Right atrium auricular region (tissue), 2 donors: ENCODE results near the gene CEBPE. TPM values are rescaled to one million over a fixed set of nuclear protein-coding genes. Genes with fewer than 3 reads are reported as not detected.

Experiments
- DNase-seq: peaks from one replicate; pipeline ENCODE4 v3.0.0-alpha.2; 2019; ENCODE audit warnings: low spot score
- H3K27ac ChIP-seq, 2 donors: fragments of 200-600 bp; sonication (generic); 1 replicate in 1 of 2; 2 replicates in 1 of 2; pipeline ENCODE4 v1.5.1; 2016 to 2019
- H3K27me3 ChIP-seq, 2 donors: fragments of 200-600 bp; sonication (generic); one replicate each; pipeline versions ENCODE4 v1.5.1 to v1.6.0; 2017 to 2019
- H3K36me3 ChIP-seq: fragments of 200-600 bp; sonication (generic); one replicate; pipeline ENCODE4 v1.5.1; 2016
- H3K4me1 ChIP-seq, 2 donors: fragments of 200-600 bp; sonication (generic); one replicate each; pipeline versions ENCODE4 v1.5.1 to v1.6.0; 2017 to 2019
- H3K4me3 ChIP-seq, 2 donors: fragments of 200-600 bp; sonication (generic); 1 replicate in 1 of 2; 2 replicates in 1 of 2; pipeline ENCODE4 v1.5.1; 2017 to 2019; ENCODE audit warnings: mild to moderate bottlenecking in 1 of 2, moderate library complexity in 1 of 2
- H3K9me3 ChIP-seq, 2 donors: fragments of 200-600 bp; sonication (generic); one replicate each; pipeline ENCODE4 v1.5.1; 2019
- CTCF ChIP-seq, 2 donors: fragments of 200-600 bp; sonication (generic); IDR thresholded peaks; one replicate each; pipeline ENCODE4 v1.5.1; 2019; ENCODE audit warnings: antibody characterized with exemption in 2 of 2
- total RNA-seq, 2 donors: library from RNA; depleted of rRNA; stranded (reverse); fragments of >200 nt; gene quantifications; one replicate each; pipeline ENCODE4 v1.1.0, GENCODE V29; 2016

Gene CEBPE
- total RNA-seq, 2 donors from 2014 or later: not detected

- TF ChIP-seq CTCF (IDR thresholded peaks at IDR 0.05): no peak
- Histone ChIP-seq H3K27ac (no peak overlapping the region), H3K36me3 (peaks cover 23% of the 10 kb centered on the region), H3K4me1 (peaks cover 0 to 19% of the 10 kb centered on the region in 2 donors), H3K27me3 (no peaks in the 10 kb centered on the region), H3K4me3 (no peak overlapping the region), H3K9me3 (no peaks in the 10 kb centered on the region)
- no peak for DNase-seq
Measured at GRCh38 chr14:23128969-23129758, 10.1 kb upstream of the CEBPE start.

- Histone ChIP-seq H3K4me1 (peaks cover 0 to 30% of the 10 kb centered on the region in 2 donors), H3K36me3 (peaks cover 23% of the 10 kb centered on the region)
- no peak for TF ChIP-seq CTCF (IDR thresholded peaks at IDR 0.05)
Measured at GRCh38 chr14:23127861-23128260, 8.8 kb upstream of the CEBPE start.

GRCh38 chr14:23126548-23127278 is 7.7 kb upstream of the CEBPE start:
- Histone ChIP-seq H3K9me3 (no peaks in the 10 kb centered on the region), H3K4me1 (peaks cover 0 to 32% of the 10 kb centered on the region in 2 donors), H3K4me3 (no peak overlapping the region), H3K36me3 (peaks cover 23% of the 10 kb centered on the region), H3K27ac (no peak overlapping the region), H3K27me3 (no peaks in the 10 kb centered on the region)
- no peak for TF ChIP-seq CTCF (IDR thresholded peaks at IDR 0.05)
- no peak for DNase-seq

More at GRCh38 chr14:23127861-23128260, 8.8 kb upstream of the CEBPE start:
- H3K4me3 ChIP-seq: no peak overlapping the region
- no peaks in the 10 kb centered on the region for H3K27me3 ChIP-seq
- no peaks in the 10 kb centered on the region for H3K9me3 ChIP-seq
- H3K27ac ChIP-seq: no peak overlapping the region
- DNase-seq: no peak

- Histone ChIP-seq H3K27me3 (no peaks in the 10 kb centered on the region), H3K4me3 (no peak overlapping the region), H3K4me1 (peaks cover 0 to 32% of the 10 kb centered on the region in 2 donors), H3K36me3 (peaks cover 23% of the 10 kb centered on the region), H3K27ac (no peak overlapping the region), H3K9me3 (no peaks in the 10 kb centered on the region)
- DNase-seq: no peak
- TF ChIP-seq CTCF (IDR thresholded peaks at IDR 0.05): no peak
Measured at GRCh38 chr14:23125933-23126524, 7.0 kb upstream of the CEBPE start.

GRCh38 chr14:23125011-23125410 is 6.0 kb upstream of the CEBPE start:
- DNase-seq: no peak
- H3K4me1 ChIP-seq: peaks cover 0 to 25% of the 10 kb centered on the region in 2 donors
- no peak for TF ChIP-seq CTCF (IDR thresholded peaks at IDR 0.05)
- H3K4me3 ChIP-seq: no peak overlapping the region
- no peaks in the 10 kb centered on the region for H3K9me3 ChIP-seq
- no peaks in the 10 kb centered on the region for H3K27me3 ChIP-seq
- peaks cover 23% of the 10 kb centered on the region for H3K36me3 ChIP-seq
- no peak overlapping the region for H3K27ac ChIP-seq
